KG1 (cell line): ENCODE results near the gene LENG9.

ENCODE experiments used
- DNase-seq: peaks from one replicate; lab custom pipeline; 2025; lab: John Stamatoyannopoulos, UW

LENG9 gene

DNA sequence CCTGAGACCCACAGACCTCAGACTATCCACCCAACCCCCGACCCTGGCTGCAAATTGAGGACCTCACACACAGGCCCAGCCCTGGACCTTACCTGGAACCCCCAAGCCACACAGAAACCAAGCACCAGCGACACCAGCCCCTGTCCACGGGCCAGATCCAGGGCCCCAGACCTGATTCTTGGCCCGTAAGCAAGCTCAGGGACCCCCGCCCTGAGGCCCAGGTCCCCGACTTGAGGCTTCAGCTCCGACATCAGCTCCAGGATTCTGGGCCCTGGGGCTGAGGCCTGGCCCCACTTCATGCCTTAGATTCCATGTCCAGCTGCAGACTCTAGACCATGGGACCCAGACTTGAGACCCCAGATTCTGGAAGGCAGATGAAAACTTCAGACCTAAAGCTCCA is 42.1 kb downstream of the LENG9 start:
- DNase-seq = no peak

DNA sequence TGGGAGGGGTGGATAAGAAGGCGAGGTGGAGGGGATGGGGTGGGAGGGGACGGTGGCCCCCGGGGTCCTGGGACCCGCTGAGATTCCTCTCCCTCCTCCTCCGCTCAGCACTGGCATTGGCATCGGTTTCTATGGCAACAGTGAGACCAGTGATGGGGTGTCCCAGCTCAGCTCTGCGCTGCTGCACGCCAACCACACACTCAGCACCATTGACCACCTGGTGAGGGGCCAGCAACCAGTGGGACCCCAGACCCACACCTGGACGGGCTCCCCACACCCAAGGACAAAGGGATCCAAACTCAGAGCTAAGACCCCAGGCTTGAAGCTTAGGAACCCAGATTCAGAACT is 42.4 kb downstream of the LENG9 start:
- no peak for DNase-seq

DNA sequence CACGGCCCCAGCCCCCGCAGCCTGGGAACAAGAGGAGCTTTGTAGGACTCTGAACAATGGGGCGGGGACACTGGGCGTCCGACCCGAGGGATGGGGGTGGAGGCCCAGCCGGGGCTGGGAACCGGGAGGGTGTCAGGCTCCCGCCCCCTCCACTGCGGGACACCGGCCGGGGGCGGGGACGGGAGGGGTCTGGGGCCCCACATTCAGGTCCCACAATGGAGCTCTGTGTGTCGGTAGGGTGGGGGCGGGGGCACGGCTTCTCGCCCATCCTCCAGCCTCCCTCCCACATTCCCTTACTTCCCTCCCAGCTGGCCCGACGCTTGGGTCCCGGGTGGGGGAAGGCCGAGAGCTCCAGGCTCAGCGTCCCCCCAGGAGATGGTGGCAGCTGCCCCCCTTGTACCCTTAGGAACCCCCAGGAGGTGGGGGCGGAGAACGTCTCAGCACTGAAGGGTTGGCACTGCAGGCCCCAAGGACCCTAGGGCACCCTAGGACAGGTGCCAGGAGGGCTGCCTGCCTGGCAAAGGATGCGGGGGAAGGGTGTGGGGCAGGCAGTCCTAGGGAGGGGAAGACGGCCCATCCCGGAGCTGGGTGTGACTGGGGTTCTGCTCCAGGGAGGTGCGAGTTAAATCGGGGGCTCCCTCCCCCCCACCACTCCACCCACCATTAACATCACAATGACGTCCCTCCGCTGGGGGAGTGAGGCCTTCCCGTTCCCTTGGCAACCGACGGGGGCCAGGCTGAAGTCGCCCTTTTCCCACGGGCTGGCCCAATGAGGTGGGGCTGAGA is 43.0 kb downstream of the LENG9 start:
- no peak for DNase-seq

DNA sequence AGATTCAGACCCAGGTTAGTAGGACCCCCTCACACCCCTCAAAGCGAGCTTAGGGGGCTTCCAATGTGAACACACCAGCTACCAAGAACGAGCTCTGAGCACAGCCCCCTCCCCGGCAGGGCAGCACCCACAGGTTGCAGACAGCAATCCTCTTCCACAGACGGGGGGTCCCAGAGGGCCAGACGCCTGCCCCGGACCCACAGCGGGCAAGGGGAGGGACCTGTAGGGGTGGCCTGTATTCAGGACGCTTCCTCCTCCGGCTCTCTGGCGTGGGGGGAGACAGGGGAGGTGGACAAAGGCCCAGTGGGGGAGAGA is 43.6 kb downstream of the LENG9 start:
- DNase-seq = no peak

DNA sequence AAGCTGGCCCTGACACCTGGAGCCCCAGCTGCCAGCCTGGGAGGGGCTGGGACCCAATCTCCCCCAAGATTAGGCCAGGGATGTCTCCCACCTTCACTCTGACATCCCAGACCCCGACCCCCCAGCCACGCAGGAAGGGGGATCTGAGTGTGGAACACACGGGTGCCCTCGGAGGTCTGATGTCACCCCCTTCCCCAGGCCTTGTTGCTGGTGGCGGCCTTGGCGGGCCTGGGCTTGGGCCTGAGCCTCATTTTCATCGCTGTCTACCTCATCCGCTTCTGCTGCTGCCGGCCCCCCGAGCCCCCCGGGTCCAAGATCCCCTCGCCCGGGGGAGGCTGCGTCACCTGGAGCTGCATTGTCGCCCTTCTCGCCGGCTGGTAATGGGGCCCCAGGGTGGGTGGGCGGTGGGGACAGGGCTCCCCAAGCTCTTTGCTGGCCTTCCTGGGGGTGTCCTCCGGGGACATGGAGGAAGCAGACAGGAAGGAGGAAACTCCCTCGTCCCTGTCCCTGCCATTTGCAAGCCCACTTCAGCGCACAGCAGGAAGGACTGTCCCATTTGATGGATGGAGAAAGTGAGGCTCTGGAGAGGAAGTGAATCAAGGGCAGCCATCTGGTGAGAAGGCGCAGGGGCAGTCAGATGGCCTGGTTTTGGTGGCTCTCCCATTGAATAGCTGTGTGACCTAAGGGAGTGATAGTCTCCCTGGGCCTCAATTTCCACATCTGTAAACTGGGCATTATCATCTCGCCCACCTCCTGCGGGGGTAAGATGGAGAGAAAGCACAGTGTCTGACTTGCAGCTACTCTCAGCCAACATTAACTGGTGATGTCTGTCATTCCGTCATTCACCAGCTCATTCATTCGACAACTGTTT is 44.4 kb downstream of the LENG9 start:
- DNase-seq = no peak

DNA sequence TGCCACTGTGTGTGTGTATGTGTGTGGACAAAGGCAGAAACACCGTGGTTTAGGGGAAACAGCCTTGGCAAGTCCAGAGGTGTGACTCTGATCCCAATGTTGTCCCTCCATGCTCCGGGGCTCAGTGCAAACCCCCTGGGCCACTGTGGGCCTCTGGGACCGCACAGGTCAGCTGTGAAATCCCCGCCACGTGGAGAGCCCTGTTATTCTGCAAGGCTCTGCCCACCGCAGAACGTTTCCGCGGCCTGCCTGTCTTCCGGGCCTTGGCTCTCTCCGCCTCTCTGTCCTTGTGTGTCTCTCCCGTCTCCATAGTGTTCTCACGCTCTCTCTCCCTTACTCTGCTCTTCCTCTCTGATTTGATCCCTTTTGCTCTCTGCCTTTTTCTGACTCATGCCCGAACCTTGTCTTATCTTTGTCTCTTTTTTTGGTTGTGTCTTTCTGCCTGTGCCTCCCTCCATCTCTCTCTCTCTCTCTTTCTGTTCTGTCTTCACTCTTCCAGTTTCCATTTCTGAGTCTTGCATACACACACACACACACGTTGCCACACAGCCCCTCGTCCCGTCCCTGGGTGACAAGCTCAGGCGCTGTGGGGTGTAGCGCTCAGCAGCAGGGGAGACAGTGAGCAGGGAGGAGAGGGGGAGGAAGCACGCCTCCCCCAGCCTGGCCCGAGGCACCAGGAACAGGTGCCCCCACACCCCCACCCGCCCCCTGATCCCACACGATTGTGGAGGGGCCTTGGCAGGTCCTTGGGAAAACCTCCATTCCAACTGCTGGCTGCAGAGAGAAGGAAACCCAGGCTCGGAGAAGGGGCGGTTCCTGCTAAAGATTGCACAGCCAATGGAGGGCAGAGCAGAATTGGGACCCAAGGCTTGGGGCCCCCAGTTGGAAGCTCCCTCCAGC is 45.3 kb downstream of the LENG9 start:
- no peak for DNase-seq

DNA sequence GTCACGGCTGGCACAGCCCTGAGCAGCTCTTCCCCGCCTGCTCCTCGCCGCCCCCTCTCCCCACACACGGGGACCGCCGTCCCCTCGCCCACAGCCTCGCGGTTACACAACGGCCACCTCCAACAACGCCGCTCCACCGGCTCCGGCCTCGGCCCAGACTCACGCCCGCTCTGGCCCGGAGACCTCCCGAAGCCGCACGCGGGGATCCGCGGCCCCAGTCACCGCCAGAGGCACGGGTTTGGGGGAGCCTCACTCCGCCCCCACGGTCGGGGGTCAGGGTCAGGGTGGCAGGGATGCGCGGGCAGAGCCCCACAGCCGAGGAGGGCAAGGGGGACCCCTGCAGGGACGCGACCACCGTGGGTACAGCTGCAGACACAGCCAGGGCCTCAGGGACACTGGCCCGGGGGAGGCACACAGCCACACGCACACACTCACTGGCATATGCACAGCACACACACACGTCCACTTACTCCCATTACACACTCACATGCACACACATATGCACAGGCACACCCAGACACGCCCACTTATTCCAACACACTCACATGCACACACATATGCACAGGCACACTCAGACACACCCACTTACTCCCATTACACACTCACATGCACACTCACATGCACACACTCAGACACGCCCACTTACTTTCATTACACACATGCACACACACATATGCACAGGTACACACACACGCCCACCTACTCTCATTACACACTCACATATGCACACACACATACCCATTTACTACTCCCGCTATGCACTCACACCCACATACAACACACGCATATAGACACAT is 46.7 kb downstream of the LENG9 start:
- DNase-seq = no peak

DNA sequence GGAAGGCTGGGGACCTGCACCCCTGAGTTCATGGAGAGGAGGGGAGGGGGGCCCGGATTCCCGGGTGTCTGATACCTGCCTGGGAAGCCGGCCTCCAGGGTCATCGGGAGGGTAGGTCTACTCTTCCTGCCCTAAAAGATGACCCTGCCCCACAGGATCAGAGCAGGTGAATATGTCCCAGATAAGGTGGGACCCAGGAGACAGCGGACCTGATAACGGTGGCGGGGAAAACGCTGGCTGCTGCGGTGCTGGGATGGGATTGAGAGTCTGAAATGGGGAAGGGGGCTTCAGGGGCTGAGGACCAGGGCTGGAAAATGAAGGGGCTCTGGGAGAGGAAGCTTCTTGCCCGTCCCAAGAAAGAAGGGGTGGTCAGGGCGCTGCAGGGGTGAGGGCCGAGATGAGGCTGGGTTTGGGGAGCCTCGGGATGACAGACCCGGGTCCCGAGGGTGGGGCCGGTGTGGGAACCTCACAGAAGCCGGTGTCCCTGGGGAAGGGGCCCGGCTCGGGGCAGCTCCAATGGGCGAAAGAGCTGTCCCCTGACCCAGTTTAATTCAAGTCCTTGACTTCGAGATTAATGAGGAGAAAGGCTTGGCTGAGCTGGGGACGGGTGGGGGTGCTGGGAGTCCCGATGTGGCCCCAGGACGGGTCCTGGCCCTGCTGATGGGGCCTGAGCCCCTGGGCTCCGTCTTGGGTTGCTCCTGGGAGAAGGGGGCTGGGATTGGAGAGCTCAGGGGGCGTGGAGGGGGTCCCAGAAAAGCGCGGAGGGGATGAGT is 47.5 kb downstream of the LENG9 start:
- DNase-seq = no peak

DNA sequence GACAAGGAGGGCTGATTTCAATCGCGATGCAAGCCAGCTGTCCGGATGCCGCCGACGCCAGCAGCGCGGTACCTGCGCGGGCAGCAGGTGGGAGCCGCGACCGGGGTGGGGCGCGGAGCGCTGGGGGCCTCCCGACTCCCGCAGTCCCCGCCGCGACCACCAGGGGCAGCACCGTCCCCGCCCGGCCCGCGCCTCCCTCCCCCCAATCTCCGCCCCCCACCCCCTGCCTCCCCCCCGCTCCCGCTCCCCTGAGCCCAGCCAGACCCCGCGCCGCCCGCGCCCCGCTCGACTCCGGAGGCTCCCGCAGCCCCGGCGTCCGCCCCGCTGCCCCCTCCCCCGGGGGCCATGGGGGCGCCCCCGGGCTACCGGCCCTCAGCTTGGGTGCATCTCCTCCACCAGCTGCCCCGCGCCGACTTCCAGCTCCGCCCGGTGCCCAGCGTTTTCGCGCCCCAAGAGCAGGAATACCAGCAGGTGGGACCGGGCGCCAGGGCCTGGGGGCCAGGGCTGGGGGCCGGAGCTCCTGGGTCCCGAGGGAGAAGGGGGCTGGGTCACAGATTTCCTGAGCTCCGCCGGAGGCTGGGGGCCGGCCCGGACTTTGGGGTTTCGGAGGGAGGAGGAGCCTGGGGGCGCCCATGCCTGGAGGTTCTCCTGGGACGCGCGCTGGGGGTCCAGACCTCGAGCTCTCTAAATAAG is 48.2 kb downstream of the LENG9 start, which contains the start of gene TTYH1:
Gene TTYH1 (plus strand): TSS at position 257 of the 693 bp plus-strand sequence. CDS start 89 bp downstream, at position 346.
- DNase-seq = no peak

DNA sequence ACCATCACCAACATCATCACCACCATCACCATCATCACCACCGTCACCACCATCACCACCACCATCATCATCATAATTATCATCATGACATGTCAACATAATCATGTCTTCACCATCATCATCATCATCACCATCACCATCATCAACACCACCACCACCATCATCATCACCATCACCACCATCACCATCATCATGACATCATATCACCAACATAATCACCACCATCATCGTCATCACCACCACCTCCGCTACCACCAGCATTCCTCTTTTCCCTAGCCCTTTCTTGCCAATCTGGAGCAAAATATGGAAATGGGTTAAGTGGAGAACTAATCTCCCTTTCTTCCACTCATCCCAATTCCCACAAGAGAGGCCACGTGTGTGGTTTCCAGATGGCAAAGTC is 49.4 kb downstream of the LENG9 start:
- DNase-seq = no peak

DNA sequence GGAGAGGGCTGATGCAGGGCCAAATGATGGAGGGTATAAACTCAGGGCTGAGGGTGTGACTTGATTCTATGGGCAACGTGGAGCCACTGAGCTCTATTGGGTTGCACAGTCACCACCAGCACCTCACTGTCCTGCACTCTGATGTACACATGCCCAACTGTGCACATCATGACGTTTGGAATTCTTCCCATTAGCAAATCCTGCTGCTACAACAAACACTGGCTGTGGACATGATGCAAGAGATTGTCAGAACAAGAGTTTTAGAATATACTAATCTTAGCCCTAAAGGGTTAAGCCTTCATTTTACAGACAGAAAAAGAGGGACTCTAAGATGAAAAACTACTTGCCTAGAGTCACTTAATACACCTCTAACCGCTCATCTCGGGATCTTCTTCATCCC is 50.7 kb downstream of the LENG9 start:
- DNase-seq = no peak
